Prostate gland (tissue), 2 donors: ENCODE results near the gene SCAP.

Source experiments
- POLR2A ChIP-seq: fragments of 450-650 bp; IDR thresholded peaks from one replicate; pipeline ENCODE4 v1.6.1; 2016; ENCODE audit warnings: antibody characterized with exemption, mild to moderate bottlenecking
- POLR2AphosphoS5 ChIP-seq: sonication (generic); formaldehyde crosslinking; IDR thresholded peaks from one replicate; pipeline ENCODE4 v1.6.1; 2017; ENCODE audit warnings: antibody characterized with exemption
- TF ChIP-seq, protein P1 (sequence below), 4 experiments: fragments of 200-600 bp in 2 of 4; fragments of 450-650 bp in 2 of 4; sonication (generic) in 2 of 4; IDR thresholded peaks; 1 replicate in 3 of 4; 2 replicates in 1 of 4; pipeline ENCODE4 v1.5.1; 2016 to 2019; ENCODE audit warnings: antibody characterized with exemption in 4 of 4, mild to moderate bottlenecking in 2 of 4, moderate library complexity in 2 of 4

DNA sequence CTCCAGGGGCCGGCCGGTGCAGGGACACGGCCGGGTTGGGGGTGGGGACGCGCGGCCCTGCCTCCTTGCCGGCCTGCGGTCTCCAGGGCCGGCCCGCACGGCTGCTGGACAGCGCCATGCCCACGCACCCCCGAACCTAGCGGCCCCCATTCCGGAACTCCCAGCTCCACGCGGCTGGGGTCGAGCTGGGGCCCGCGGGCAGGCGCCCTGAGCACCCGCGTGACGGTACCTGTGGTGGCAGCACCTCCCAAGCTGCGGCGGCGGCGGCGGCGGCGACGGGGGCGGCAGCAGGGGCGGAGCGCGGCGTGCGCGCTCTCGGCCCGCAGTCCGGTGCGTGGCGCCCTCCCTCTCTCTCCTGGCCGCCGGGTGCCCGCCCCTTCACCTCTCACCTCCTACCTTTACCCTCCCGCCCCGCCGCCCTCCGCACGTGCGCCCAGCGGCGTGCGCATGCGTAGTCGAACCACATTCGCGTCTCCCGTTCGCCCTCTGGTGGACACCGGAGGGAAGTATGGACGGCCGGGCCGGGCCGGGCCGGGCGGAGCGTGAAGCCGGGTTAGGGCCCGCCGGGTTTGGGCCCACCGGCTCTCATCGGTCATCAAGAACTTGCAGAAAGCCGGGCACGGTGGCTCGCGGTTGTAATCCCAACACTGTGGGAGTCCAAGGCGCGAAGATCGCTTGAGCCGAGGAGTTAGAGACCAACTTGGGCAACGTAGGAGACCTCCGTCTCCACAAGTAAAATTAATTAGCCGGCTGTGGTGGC lies at the start of gene SCAP:
- peak; percentile 45 for TF ChIP-seq POLR2A
- TF ChIP-seq, protein P1, sequence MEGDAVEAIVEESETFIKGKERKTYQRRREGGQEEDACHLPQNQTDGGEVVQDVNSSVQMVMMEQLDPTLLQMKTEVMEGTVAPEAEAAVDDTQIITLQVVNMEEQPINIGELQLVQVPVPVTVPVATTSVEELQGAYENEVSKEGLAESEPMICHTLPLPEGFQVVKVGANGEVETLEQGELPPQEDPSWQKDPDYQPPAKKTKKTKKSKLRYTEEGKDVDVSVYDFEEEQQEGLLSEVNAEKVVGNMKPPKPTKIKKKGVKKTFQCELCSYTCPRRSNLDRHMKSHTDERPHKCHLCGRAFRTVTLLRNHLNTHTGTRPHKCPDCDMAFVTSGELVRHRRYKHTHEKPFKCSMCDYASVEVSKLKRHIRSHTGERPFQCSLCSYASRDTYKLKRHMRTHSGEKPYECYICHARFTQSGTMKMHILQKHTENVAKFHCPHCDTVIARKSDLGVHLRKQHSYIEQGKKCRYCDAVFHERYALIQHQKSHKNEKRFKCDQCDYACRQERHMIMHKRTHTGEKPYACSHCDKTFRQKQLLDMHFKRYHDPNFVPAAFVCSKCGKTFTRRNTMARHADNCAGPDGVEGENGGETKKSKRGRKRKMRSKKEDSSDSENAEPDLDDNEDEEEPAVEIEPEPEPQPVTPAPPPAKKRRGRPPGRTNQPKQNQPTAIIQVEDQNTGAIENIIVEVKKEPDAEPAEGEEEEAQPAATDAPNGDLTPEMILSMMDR (IDR thresholded peaks at IDR 0.05), result peak; percentile 98 to 99 (median 98)
- peak; percentile 97 for TF ChIP-seq POLR2AphosphoS5
